HG02678 (cell line): ENCODE data around the gene RUFY4.
"Not testable (repeated sequence)": the region's sequence is repeated elsewhere in the genome, so short reads cannot be mapped to it uniquely, and the experiment has no call there.

Experiments used
- ATAC-seq: cut with Tn5 transposase; IDR thresholded peaks from one replicate; pipeline ENCODE4 v1.9.1; 2021; ENCODE audit warnings: mild to moderate bottlenecking, moderate library complexity; ENCODE audit not compliant: unreplicated experiment

RUFY4 gene

DNA sequence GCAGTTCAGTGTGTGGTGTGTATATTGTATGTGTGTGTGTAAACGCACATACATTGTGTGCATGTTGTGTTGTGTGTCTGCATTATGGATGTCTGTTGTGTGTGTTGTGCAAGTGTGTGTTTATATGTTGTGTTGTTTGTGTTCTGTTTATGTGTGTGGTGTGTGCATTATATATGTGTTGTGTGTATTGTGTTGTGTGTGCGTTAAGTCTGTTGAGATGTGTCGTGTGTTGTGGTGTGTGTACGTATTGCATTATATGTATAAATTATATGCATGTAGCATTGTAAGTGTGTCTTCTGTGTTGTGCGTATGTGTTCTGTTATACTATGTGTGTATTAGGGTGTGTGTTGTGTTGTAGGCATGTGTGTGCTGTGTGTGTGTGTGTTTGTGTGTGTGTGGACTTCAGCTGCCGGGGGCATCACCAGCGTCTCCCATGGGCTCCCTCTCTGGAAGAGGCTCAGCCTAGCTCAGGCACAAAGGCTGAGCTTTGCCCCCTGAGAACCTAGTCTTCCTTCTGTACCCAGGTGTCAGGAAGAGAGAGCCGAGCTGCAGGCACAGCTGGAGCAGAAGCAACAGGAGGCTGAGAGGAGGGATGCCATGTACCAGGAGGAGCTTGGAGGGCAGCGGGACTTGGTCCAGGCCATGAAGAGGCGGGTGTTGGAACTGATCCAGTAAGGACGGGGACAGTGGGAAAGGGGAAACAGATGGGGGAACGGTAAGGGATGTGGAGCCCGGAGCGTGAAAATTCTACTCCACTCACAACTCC is 13.7 kb downstream of the RUFY4 start:
- ATAC-seq = no peak

DNA sequence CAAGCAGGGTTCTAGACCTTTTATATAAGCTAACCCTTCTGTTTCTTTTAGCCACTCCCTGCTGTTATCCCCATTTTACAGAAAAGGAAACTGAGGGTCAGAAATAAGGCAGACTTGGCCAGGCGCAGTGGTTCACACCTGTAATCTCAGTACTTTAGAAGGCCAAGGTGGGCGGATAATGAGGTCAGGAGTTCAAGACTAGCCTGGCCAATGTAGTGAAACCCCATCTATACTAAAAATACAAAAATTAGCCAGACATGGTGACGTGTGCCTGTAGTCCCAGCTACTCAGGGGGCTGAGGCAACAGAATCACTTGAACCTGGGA is 14.3 kb downstream of the RUFY4 start:
- no peak for ATAC-seq

DNA sequence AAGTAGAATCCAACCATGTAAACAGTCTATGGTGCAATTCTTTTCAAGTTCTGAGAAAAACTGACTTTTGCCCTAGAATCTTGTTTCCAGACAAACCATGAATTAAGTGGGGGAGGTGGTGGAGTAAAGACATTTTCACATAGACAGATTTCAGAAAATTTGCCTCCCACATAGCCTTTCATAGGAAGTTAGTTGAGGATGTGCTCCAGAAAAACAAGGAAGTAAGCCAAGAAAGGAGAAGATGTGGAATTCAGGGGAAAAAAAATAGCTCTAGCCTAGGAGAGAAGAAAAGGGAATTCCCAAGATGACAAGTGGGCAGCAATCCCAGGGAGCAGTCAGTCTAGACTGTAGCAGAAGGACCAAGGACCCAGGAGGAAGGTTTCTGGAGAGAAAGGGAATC is 17.4 kb downstream of the RUFY4 start:
- no peak for ATAC-seq

DNA sequence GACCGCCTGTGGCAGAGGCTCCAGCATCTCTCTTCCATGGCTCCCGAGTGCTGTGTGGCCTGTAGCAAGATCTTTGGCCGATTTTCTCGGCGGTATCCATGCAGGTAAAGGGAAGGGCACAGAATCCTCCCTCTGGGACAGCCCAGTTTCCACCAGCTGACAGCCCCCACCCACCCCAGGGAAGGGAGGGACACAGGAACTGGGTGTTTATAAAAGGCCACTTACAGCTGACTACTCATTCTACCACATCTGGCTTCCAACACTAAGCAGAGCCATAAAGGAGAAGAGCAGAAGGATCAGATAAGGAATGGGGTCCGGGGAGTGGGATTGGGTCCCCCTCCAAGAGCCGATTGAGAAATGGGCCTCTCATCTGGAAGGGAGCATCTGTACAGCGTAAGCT is 20.2 kb downstream of the RUFY4 start:
- no peak for ATAC-seq

DNA sequence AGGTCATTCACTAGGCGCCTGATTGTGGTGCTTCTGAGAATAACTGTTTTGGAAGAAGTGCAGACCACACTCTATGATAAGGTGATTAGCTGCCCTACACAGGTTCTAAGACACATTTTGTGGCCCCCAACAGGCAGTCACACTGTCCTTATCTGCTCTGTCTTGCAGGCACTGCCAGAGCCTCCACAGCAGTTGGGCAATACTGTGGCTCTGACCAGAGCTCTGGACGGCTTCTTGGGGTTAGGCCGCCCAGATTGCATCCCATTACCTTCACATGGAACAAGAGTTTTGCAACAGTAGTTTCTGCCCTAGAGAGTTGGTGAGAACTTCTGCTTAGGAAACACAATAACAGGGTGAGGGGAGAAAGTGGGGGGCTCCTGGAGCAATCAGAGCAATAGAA is 22.7 kb downstream of the RUFY4 start:
- no peak for ATAC-seq

DNA sequence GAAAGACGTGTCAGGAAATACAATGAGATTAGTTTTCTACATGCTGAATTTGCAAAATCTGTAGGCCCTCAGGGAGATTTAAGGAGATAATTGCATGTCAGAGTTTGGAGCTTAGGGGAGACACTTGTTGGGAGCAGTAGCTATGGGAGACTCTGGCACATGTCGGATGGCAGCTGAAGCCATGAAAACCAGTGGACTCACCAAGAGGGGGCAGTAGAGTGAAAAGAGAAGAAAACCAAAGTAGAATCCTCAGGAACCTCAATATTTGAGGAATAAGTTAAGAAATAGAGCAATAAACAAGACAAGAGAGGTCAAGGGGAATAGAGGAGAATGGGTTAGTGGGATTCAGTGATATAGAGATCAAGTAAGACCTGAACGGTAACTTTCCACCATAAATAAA is 24.8 kb downstream of the RUFY4 start:
- ATAC-seq = no peak

DNA sequence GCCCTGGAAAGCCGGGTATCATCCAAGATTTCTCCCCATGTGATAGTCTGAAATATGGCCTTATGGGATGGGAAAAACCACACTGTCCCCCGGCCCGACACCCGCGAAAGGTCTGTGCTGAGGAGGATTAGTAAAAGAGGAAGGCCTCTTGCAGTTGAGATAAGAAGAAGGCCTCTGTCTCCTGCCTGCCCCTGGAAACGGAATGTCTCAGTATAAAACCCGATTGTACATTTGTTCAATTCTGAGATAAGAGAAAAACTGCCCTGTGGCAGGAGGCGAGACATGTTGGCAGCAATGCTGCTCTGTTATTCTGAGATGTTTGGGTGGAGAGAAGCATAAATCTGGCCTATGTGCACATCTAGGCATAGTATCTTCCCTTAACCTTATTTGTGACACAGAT is 26.8 kb downstream of the RUFY4 start:
- no peak for ATAC-seq

DNA sequence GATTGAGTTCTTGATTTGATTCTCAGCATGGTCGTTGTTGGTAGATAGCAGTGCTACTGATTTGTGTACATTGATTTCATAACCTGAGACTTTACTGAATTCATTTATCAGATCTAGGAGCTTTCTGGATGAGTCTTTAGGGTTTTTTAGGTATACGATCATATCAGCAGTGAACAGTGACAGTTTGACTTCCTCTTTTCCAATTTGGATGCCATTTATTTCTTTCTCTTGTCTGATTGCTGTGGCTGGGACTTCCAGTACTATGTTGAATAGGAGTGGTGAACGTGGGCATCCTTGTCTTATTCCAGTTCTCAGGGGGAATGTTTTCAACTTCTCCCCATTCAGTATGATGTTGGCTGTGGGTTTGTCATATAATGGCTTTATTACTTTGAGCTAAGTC is 28.9 kb downstream of the RUFY4 start:
- no peak for ATAC-seq

DNA sequence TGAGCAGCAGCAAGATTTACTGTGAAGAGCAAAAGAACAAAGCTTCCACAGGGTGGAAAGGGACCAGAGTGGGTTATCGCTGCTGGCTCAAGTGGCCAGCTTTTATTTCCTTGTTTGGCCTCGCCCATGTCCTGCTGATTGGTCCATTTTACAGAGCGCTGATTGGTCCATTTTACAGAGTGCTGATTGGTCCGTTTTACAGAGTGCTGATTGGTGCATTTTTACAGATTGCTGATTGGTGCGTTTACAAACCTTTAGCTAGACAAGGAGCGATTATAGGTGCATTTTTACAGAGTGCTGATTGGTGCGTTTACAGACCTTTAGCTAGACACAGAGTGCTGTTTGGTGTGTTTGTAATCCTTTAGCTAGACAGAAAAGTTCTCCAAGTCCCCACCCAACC is 39.8 kb downstream of the RUFY4 start:
- not testable (repeated sequence) for ATAC-seq

DNA sequence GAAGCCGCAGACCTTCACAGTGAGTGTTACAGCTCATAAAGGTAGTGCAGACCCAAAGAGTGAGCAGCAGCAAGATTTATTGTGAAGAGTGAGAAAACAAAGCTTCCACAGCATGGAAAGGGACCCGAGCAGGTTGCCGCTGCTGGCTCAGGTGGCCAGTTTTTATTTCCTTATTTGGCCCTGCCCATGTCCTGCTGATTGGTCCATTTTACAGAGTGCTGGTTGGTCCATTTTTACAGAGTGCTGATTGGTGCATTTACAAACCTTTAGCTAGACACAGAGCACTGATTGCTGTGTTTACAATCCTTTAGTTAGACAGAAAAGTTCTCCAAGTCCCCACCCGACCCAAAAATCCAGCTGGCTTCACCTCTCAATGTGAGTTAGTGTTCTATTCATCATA is 52.7 kb downstream of the RUFY4 start:
- ATAC-seq = not testable (repeated sequence)

DNA sequence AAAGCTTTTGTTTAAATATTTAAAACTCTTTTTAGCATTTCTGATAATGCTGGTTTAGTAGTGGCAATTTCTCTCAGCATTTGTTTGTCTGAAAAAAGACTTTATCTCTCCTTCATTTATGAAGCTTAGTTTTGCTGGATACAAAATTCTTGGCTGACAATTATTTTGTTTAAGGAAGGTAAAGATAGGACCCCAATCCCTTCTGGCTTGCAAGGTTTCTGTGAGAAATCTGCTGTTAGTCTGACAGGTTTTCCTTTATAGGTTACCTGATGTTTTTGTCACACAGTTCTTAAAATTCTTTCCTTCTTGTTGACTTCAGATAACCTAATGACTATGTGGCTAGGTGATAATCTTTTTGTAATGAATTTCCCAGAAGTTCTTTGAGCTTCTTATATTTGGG is 53.2 kb downstream of the RUFY4 start:
- ATAC-seq = not testable (repeated sequence)

DNA sequence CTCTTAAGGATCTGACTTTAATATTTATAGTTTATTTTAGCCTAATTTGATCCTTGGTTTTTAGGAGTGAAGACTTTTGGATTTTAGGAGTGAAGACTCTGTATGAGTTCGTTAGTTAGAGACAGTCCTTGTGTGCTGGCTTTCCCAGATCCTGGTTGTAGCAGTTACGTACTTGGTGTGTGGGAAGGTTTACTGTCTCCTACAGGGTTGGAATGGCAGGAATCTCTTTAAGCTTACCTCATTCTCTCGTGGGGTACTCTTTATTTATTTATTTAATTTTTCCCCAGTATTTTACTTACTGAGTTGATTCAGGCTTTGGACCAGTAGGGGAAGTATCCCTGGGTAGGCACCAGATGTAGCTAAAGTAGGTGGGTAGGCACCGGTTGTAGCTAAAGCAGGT is 54.9 kb downstream of the RUFY4 start:
- no peak for ATAC-seq

DNA sequence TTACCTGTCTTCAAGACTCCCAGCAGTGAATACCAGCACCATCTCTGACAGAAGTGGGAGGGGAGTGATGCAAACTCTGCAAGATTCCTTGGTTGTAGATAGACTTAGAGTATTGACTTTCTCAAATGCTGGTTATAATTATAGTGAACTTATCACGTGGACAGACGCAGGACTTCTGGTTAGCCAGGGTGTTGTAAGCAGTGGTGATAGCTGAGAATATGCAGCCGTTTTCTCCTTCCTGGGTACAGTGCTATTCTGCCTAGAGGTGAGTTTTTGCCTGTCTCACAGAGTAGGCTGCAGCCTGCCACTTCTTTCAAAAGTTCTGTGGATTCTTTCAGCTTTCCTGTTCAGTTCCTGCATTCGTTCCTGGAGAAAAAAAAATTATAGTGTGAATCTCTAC is 56.0 kb downstream of the RUFY4 start:
- no peak for ATAC-seq

DNA sequence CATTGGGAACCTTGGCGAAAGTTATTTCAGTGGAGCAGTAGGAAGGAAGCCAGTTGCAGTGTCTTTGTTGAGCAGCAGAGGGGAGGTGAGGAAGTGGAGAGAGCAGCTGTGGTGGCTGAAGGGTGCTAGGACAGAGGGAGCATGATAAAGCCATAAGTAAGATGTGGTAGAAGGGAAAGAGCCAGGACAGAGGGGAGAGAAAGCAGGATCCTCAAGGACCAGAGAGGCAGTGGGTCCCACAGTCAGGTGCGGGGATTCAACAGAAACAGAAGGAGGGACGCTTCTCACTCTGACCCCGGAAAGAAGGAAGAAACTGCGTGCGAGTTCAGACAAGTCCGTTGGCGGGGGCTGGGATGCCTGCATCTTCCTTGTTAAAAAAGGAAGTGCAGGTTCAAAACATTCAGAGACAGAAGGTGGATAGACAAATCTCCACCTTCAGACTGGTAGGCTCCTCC is 56.6 kb downstream of the RUFY4 start, which contains the start of gene CXCR2:
Gene CXCR2, plus strand, starts transcription at position 403 of the 455 bp plus-strand sequence. CDS start 8,774 bp downstream, outside the sequence.
- ATAC-seq = no peak

DNA sequence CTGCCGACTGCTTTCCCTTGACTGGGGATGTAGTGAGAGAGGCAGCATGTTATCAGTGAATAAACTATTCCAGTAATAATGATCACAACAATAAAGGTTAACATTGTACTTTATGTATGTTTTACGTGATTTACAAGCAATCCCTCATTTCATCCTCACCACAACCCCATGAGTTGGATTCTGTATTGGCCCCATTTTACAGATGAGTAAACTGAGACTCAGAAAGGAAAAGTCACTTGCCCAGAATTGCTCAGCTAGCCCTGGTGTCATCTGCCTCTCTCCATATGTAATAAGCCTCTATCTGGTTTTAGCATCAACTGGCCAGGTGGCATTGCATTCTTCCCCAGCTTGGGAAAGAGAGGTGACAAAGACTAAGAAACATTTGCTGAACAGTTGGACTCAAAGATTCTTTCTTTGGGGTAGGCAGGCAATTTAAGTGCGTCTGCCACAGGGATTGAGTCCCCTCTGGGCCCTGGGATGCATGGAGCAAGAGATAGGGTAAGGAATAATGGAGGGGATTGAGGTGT is 58.9 kb downstream of the RUFY4 start:
- ATAC-seq = no peak

DNA sequence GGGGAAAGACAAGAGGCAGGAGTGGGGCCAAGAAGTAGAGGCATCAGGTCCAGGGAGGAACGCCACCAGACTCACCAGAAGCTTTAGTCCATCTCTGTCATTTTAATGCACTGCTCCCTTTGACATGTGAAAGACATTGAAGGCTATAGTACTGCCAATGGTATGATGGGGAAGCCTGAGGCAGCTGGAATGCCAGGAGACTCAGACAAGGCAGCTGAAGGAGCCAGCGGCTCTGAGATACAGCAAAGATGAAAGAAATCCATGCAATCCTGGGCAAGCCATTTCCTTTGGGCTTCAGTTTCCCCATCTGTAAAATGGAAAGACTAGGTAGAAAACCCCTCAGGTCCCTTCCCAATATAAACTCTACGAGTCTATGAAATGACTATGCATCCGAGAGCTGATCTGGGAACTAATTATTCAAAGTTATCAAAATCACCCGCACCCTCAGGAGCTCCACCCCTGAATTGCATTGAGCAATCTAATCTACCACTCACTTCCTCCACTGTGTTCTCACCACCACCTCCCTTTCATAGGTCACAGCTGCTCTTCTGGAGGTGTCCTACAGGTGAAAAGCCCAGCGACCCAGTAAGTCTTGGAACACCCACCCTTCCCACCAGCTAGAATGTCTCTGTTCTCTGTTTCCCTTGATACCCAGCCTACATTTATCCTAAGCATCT is 59.9 kb downstream of the RUFY4 start:
- ATAC-seq = no peak

DNA sequence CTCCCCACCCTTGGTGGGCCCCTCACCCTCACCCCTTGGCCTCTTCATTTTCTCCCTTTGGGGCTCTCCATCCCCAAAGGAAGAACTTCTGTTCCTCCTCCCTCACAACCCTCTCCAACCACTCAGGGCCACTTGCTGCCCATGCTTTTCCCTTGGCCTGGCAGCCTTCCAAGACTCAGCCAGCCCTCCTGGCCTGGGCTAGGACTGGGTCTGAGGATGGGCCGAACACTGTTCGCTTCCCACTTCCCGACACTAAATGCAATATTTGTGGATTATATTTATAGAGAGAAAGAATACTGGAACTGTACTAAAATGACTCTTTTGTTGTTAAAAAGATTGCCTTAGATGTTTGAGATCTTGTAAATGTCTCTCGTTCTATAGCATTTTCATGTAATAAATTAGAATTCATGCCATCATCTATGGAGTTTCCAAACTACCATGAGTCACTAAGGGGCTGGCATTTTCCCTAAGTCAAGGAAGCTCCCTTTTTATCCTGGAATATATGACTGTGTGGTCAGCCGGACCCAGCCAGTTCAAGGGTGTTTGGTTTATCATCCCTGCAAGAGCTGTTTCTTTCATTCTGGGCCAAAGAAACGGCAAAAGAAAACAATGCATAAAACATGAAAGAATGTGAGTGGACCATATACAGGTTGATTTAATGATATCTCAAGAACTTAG is 60.5 kb downstream of the RUFY4 start:
- ATAC-seq = no peak

DNA sequence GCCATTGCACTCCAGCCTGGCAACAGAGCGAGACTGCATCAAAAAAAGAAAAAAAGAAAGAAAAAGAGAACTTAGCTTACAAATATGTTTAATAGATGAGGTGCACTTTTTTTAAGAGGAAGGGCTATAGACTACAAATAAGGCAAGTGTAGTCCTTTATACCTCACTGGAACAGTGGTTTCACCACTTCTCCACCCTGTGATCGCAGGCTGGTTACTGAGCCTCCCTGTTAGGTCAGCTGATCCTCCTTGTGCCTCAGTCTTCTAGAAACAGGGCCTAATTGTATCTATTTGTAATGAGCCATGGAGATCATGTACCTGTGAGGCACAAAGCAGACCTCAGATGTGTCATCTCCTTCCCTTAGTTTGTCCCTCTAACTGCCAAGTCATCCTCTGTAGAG is 61.3 kb downstream of the RUFY4 start:
- no peak for ATAC-seq

DNA sequence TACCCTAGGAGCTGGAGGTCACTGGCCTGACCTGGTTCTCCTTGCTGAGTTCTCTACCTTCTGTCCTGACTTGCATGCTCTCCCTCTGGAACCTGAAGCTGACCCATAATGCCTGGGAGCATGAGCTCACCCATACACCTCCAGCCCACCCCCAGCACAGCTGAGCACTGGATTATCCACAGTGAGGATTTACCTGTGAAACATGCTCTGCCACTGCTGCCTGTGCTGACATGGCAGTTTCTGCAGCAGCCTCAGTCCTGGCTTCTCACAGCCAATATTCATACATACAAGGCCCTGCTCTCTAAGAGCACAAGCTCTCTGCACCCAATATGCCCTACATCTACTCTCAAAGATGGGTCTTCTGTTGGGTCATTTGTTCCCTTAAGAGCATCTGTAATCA is 61.8 kb downstream of the RUFY4 start:
- no peak for ATAC-seq

DNA sequence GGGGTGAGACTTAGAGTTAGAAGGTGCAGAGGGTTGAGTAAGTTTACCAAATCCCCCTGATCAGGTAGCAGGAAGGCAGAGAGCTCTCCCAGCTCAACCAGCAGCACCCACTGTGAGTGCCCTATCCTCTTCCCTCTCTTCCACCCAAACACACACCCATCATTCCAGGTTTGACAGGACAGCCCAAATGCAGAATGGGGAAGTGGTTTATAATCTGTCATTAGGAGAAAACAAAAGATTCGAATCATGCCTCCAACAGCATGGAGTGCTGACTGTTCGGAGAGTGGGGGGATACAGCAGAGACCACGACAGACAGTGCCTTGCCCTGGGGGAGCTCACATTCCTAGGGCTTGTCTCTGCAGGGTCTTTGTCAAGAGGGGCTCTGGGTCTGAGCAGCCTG is 68.5 kb downstream of the RUFY4 start:
- no peak for ATAC-seq

DNA sequence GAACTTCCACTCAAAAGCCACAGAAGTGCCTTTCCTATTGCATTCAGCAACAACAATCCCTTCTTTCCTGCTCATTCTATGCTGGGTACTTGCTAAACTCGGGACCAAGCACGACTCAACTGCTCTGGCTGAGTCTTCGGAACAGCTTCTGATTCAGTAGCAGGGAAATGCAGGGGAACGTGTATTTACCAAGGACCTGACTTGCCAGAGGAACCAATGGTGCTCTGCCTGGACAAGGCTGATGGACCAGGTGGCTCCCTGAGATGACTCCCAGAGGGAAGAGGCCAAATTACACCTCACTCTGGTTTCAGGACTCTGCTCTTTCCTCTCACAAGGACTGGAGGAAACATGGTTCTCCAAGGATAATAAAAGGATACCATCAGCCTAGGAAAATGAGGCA is 69.0 kb downstream of the RUFY4 start:
- no peak for ATAC-seq
